DND-41 (cell line): ENCODE measurements around the gene ARHGAP1.
"Not testable (repeated sequence)": the region's sequence is repeated elsewhere in the genome, so short reads cannot be mapped to it uniquely, and the experiment has no call there.

Experiments
- ATAC-seq: fragments of 200-7000 bp; cut with Tn5 transposase; 3 replicates; pipeline ENCODE4 v1.9.1; 2021; ENCODE audit warnings: low read depth; ENCODE audit not compliant: insufficient read depth
- DNase-seq: peaks from one replicate; pipeline ENCODE4 v3.0.0-alpha.2; 2020
- H2AFZ ChIP-seq: 2 replicates; pipeline ENCODE4 v1.6.0; 2012; ENCODE audit warnings: low read depth, low read length
- H3K27ac ChIP-seq: 2 replicates; pipeline ENCODE4 v1.5.1; 2012; ENCODE audit warnings: low read length, inconsistent platforms
- H3K27me3 ChIP-seq: fragments of 200-600 bp; sonication (generic); 2 replicates; pipeline ENCODE4 v1.6.0; 2012; ENCODE audit warnings: low read length, mild to moderate bottlenecking, inconsistent platforms; ENCODE audit not compliant: insufficient read depth, poor library complexity
- H3K36me3 ChIP-seq: 2 replicates; pipeline ENCODE4 v1.5.1; 2012; ENCODE audit warnings: low read length, inconsistent platforms; ENCODE audit not compliant: insufficient read depth
- H3K4me1 ChIP-seq: 2 replicates; pipeline ENCODE4 v1.5.1; 2012; ENCODE audit warnings: mild to moderate bottlenecking, low read length; ENCODE audit not compliant: insufficient read depth
- H3K4me2 ChIP-seq: 2 replicates; pipeline ENCODE4 v1.6.0; 2012; ENCODE audit warnings: mild to moderate bottlenecking, moderate library complexity, low read length, inconsistent platforms; ENCODE audit not compliant: insufficient read depth
- H3K4me3 ChIP-seq, 2 experiments: fragments of 200-600 bp in 1 of 2; shearing (Covaris generic) in 1 of 2; 2 replicates each; pipeline ENCODE4 v1.5.1; 2012 to 2016; ENCODE audit warnings: inconsistent platforms in 2 of 2, low read length in 2 of 2, mild to moderate bottlenecking in 2 of 2, low read depth in 1 of 2, moderate library complexity in 1 of 2
- H3K79me2 ChIP-seq: 2 replicates; pipeline ENCODE4 v1.6.0; 2012; ENCODE audit warnings: low read length, inconsistent platforms; ENCODE audit not compliant: insufficient read depth
- H3K9ac ChIP-seq: 2 replicates; pipeline ENCODE4 v1.6.0; 2012; ENCODE audit warnings: low read depth, mild to moderate bottlenecking, inconsistent platforms, low read length, moderate library complexity
- H3K9me3 ChIP-seq: 2 replicates; pipeline ENCODE4 v1.5.1; 2012; ENCODE audit warnings: low read length, moderate library complexity, mild to moderate bottlenecking, inconsistent platforms; ENCODE audit not compliant: insufficient read depth, severe bottlenecking
- H4K20me1 ChIP-seq: 2 replicates; pipeline ENCODE4 v1.6.0; 2012; ENCODE audit warnings: low read length; ENCODE audit not compliant: insufficient read depth
- CTCF ChIP-seq: IDR thresholded peaks from 2 replicates; pipeline ENCODE4 v1.5.1; 2012; ENCODE audit warnings: borderline replicate concordance, low read length, moderate library complexity, mild to moderate bottlenecking; ENCODE audit not compliant: poor library complexity, severe bottlenecking; ENCODE audit errors: extremely low read depth
- EZH2 ChIP-seq: IDR thresholded peaks from 3 replicates; pipeline ENCODE4 v1.6.1; 2012; ENCODE audit warnings: borderline replicate concordance, low read depth, mild to moderate bottlenecking, moderate library complexity, low read length, inconsistent platforms; ENCODE audit not compliant: severe bottlenecking

ARHGAP1 gene

GRCh38 chr11:46712874-46713576 lies 12.6 kb upstream of the ARHGAP1 start:
- Histone ChIP-seq H3K4me2 (no peak overlapping the region), H3K27ac (no peak overlapping the region), H3K4me1 (0 out of 2 replicates have a peak, but pooled peaks cover under 1% of the 10 kb centered on the region), H3K36me3 (no peaks in the 10 kb centered on the region), H4K20me1 (no peaks in the 10 kb centered on the region), H3K79me2 (no peaks in the 10 kb centered on the region), H3K9me3 (no peaks in the 10 kb centered on the region), H3K27me3 (no peaks in the 10 kb centered on the region), H3K4me3 (no peak overlapping the region), H3K9ac (no peak overlapping the region), H2AFZ (no peak overlapping the region)
- DNase-seq (no peak), ATAC-seq (no peak)
- TF ChIP-seq CTCF (no peak), EZH2 (no peak)

DNA sequence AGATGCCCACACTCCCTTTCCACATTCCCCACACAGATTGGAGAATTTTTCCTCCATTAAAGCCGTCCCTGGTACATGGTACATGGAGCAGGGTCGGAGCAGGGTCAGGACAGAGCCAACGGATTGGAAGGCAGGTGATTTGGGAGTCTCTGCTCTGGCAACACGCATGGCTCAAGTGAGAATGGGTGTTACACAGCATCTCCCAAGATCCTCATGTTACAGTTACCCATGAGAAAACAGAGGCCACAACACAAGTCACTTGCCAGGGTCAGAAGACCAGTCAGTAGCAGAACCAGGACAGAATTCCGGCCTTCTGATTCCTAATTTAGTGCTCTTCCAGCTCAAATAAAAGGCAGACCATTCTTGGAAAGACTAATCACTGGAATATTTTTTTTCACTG lies 10.9 kb upstream of the ARHGAP1 start:
- no peak overlapping the region for H3K4me2 ChIP-seq
- peaks cover 13% of the 10 kb centered on the region for H3K36me3 ChIP-seq
- DNase-seq: no peak
- no peak overlapping the region for H2AFZ ChIP-seq
- no peak overlapping the region for H3K4me3 ChIP-seq
- no peaks in the 10 kb centered on the region for H3K27me3 ChIP-seq
- no peaks in the 10 kb centered on the region for H3K4me1 ChIP-seq
- no peaks in the 10 kb centered on the region; the same call in 1 of the 2 replicates for H4K20me1 ChIP-seq
- no peaks in the 10 kb centered on the region for H3K9me3 ChIP-seq
- no peak overlapping the region for H3K9ac ChIP-seq
- ATAC-seq: no peak
- TF ChIP-seq EZH2 (no peak), CTCF (no peak)
- H3K79me2 ChIP-seq: no peaks in the 10 kb centered on the region
- H3K27ac ChIP-seq: no peak overlapping the region

GRCh38 chr11:46710821-46711269 lies 10.4 kb upstream of the ARHGAP1 start:
- no peak overlapping the region for H3K27ac ChIP-seq
- H3K9ac ChIP-seq: no peak overlapping the region
- H3K27me3 ChIP-seq: no peaks in the 10 kb centered on the region
- no peak overlapping the region for H2AFZ ChIP-seq
- no peak for TF ChIP-seq CTCF
- no peak for TF ChIP-seq EZH2
- peaks cover 1% of the 10 kb centered on the region; the same call in 1 of the 2 replicates for H4K20me1 ChIP-seq
- DNase-seq (no peak), ATAC-seq (no peak)
- peaks cover 17% of the 10 kb centered on the region for H3K36me3 ChIP-seq
- H3K4me3 ChIP-seq: no peak overlapping the region
- H3K9me3 ChIP-seq: no peaks in the 10 kb centered on the region
- H3K4me2 ChIP-seq: no peak overlapping the region
- no peaks in the 10 kb centered on the region for H3K4me1 ChIP-seq
- no peaks in the 10 kb centered on the region for H3K79me2 ChIP-seq

- H4K20me1 ChIP-seq: peaks cover 11% of the 10 kb centered on the region; the same call in 1 of the 2 replicates
- ATAC-seq, H3K4me3 ChIP-seq, H3K9ac ChIP-seq, H3K9me3 ChIP-seq, H3K79me2 ChIP-seq, H3K4me1 ChIP-seq, H3K27ac ChIP-seq, H2AFZ ChIP-seq, DNase-seq, H3K27me3 ChIP-seq, H3K4me2 ChIP-seq: not testable (repeated sequence)
- peaks cover 32% of the 10 kb centered on the region for H3K36me3 ChIP-seq
Measured at GRCh38 chr11:46709351-46709750, 8.9 kb upstream of the ARHGAP1 start.
